Naive B cell (primary cell): ENCODE measurements around the gene YWHAB. TPM values are rescaled to one million over a fixed set of nuclear protein-coding genes. Genes with fewer than 3 reads are reported as not detected.

Source experiments
- ATAC-seq, 2 donors: fragments of 150-1000 bp; cut with Tn5 transposase; 2 replicates each; pipeline ENCODE4 v1.10.0; 2021; ENCODE audit warnings: low read depth in 2 of 2, mild to moderate bottlenecking in 2 of 2, moderate library complexity in 2 of 2
- DNase-seq: peaks from one replicate; pipeline ENCODE4 v3.0.0; 2022
- H3K27ac Mint-ChIP-seq, 6 donors: one replicate each; pipeline ENCODE4 v1.8.0; 2020 to 2022; ENCODE audit warnings: mild to moderate bottlenecking in 6 of 6, mixed read lengths in 6 of 6, moderate library complexity in 5 of 6, inconsistent platforms in 2 of 6
- H3K27me3 Mint-ChIP-seq, 3 donors: one replicate each; pipeline ENCODE4 v1.8.0; 2021 to 2022; ENCODE audit warnings: mixed read lengths in 3 of 3, mild to moderate bottlenecking in 1 of 3
- H3K36me3 Mint-ChIP-seq, 2 donors: one replicate each; pipeline ENCODE4 v1.8.0; 2020 to 2022; ENCODE audit warnings: mixed read lengths in 2 of 2, inconsistent platforms in 1 of 2, mild to moderate bottlenecking in 1 of 2
- H3K4me1 Mint-ChIP-seq, 3 donors: one replicate each; pipeline ENCODE4 v1.8.0; 2020 to 2022; ENCODE audit warnings: mixed read lengths in 3 of 3, inconsistent platforms in 1 of 3, mild to moderate bottlenecking in 1 of 3, moderate library complexity in 1 of 3
- H3K4me3 Mint-ChIP-seq, 8 donors: one replicate each; pipeline ENCODE4 v1.8.0; 2020 to 2022; ENCODE audit warnings: mild to moderate bottlenecking in 8 of 8, mixed read lengths in 8 of 8, moderate library complexity in 8 of 8, inconsistent platforms in 2 of 8
- H3K9me3 Mint-ChIP-seq, 7 donors: one replicate each; pipeline ENCODE4 v1.8.0; 2020 to 2022; ENCODE audit warnings: mixed read lengths in 7 of 7, mild to moderate bottlenecking in 5 of 7, inconsistent platforms in 2 of 7, moderate library complexity in 1 of 7
- polyA plus RNA-seq, 6 donors: library from polyadenylated mRNA; unstranded; fragments of 300-500 nt; fragmentation: Illumina TruSeq; gene quantifications; one replicate each; pipeline ENCODE4 v1.2.3, GENCODE V29; 2021; ENCODE audit warnings: low read depth in 6 of 6

YWHAB gene
- 100 to 1,000 TPM; 414 to 531 (median 498) TPM for polyA plus RNA-seq

GRCh38 chr20:44885392-44886265 lies at the start of gene YWHAB:
YWHAB (plus strand) TSS chr20:44885705; CDS start chr20:44901534, 15,829 bp downstream.
- no peaks in the 10 kb centered on the region for H3K27me3 Mint-ChIP-seq

DNA sequence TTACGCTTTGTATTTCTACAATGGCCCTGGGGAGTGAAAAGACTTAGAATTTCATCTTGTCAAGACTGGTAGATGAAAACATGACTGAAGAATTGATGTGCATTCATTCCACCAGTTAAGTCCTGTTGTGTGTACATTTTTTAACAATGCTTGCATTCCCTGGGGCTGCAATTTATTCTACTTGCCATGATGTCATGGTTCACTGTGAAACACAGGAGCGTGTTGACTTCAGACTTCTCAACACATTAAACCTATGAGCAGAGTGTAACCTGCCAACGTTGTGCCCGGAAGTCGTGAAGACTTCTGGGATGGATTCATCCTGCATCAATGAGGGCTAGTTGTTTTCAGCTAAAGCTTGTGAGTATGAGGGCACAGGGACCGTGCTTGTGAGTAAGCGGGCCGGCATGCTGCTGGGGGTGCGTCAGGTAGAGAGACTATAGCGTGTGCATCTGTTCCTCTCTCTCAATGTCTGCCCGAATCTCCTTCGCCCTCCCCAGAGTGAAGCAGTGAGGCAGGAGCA lies 48.8 kb upstream of the YWHAB start:
- Mint-ChIP-seq H3K27me3 (peaks cover 16 to 38% (median 30%) of the 10 kb centered on the region in 3 donors), H3K9me3 (peaks cover 3 to 14% (median 8%) of the 10 kb centered on the region in 7 donors), H3K36me3 (peaks cover 0 to 8% of the 10 kb centered on the region in 2 donors), H3K4me3 (no peak overlapping the region), H3K27ac (no peak overlapping the region), H3K4me1 (no peaks in the 10 kb centered on the region)
- ATAC-seq: no peak
- no peak for DNase-seq

More at GRCh38 chr20:44885392-44886265, at the start of gene YWHAB:
- Mint-ChIP-seq H3K27ac (peak within 1 kb of the TSS; percentile 94 to 98 (median 96)), H3K9me3 (no peaks in the 10 kb centered on the region), H3K4me1 (peaks cover 40 to 61% (median 56%) of the 10 kb centered on the region in 3 donors), H3K36me3 (no peaks in the 10 kb centered on the region), H3K4me3 (peak within 1 kb of the TSS; percentile 94 to 98 (median 96))
- DNase-seq (peak; percentile 97), ATAC-seq (peak; percentile 95)

DNA sequence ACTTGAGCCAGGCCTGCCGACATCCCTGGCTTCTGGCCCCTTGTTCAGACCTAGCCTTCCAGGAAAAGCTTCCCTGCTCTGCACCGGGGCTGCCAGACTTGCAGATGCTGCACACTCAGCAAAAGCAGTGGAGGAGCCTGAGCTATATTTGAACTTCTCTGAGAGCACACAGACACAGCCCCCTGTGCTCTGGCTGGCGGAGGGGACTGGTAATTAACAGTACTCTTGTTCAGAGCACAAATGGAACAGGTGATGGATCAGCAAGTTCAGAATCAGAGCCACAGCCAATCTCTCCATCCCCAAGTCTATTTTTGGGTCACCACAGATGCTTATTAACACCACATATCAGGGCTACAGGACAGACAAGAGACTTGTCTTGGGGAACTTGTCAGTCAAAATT lies 47.6 kb upstream of the YWHAB start:
- Mint-ChIP-seq H3K27ac (no peak overlapping the region), H3K4me3 (no peak overlapping the region), H3K27me3 (peaks cover 27 to 37% (median 31%) of the 10 kb centered on the region in 3 donors), H3K36me3 (peaks cover 0 to 8% of the 10 kb centered on the region in 2 donors), H3K4me1 (no peaks in the 10 kb centered on the region), H3K9me3 (peaks cover 3 to 14% (median 8%) of the 10 kb centered on the region in 7 donors)
- no peak for DNase-seq
- no peak for ATAC-seq

- Mint-ChIP-seq H3K4me1 (no peaks in the 10 kb centered on the region), H3K27ac (no peak overlapping the region), H3K27me3 (peaks cover 33 to 43% (median 34%) of the 10 kb centered on the region in 3 donors), H3K4me3 (no peak overlapping the region), H3K9me3 (peaks cover 3 to 14% (median 8%) of the 10 kb centered on the region in 7 donors), H3K36me3 (peaks cover 0 to 8% of the 10 kb centered on the region in 2 donors)
- DNase-seq: no peak
- ATAC-seq: no peak
These were observed 47.0 kb upstream of the YWHAB start for GRCh38 chr20:44838521-44838920.

GRCh38 chr20:44839481-44839880 lies 46.0 kb upstream of the YWHAB start:
- peaks cover 0 to 8% of the 10 kb centered on the region in 2 donors for H3K36me3 Mint-ChIP-seq
- peaks cover 32 to 43% (median 43%) of the 10 kb centered on the region in 3 donors for H3K27me3 Mint-ChIP-seq
- peaks cover 3 to 14% (median 7%) of the 10 kb centered on the region in 7 donors for H3K9me3 Mint-ChIP-seq
- H3K4me1 Mint-ChIP-seq: no peaks in the 10 kb centered on the region
- H3K27ac Mint-ChIP-seq: no peak overlapping the region
- no peak overlapping the region for H3K4me3 Mint-ChIP-seq
- DNase-seq: no peak
- no peak for ATAC-seq

DNA sequence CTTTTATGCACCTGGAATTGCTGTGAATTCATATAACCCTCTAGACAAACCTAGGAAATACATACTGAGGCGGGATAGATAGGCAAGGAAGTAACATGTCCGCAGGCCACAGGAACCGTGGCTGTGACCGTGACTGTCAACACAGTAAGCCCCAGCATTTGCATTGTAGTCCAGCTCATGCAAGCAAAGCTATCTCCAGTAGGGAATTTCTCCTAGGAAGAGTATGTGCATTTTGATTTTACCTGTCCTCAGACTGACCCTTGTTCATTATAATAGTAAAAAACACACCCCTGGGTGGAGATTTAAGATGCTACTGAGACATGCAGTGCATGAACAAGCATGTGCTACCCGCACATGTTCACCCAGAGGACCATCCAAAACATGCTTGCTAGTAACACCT lies 44.7 kb upstream of the YWHAB start:
- H3K36me3 Mint-ChIP-seq: peaks cover 0 to 8% of the 10 kb centered on the region in 2 donors
- H3K27ac Mint-ChIP-seq: no peak overlapping the region
- H3K4me1 Mint-ChIP-seq: no peaks in the 10 kb centered on the region
- no peak for DNase-seq
- H3K4me3 Mint-ChIP-seq: no peak overlapping the region
- H3K9me3 Mint-ChIP-seq: peaks cover 3 to 14% (median 7%) of the 10 kb centered on the region in 7 donors
- peaks cover 25 to 46% (median 44%) of the 10 kb centered on the region in 3 donors for H3K27me3 Mint-ChIP-seq
- ATAC-seq: no peak

DNA sequence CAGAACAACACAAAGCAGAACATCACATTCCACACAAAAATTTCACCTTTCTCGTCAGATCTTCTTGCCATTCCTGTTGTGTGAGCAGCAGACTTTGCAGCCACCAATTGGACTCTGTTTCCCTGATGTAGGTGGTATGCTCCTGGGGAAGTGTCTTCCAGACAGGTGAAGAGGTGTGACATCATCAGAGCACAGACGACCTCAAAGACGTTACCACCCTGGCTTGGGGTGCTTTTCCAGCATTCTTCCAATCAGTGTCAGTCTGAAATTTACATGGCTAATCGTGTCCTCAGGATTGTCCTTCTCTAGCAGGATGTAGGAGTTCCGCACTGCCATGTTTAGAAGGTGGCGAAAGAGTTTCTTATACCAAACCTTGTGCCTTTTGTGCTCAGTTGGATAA lies 43.5 kb upstream of the YWHAB start:
- H3K36me3 Mint-ChIP-seq: peaks cover 0 to 8% of the 10 kb centered on the region in 2 donors
- H3K9me3 Mint-ChIP-seq: peaks cover 3 to 14% (median 9%) of the 10 kb centered on the region in 7 donors
- H3K27me3 Mint-ChIP-seq: peaks cover 25 to 46% (median 44%) of the 10 kb centered on the region in 3 donors
- ATAC-seq (no peak), DNase-seq (no peak)
- no peak overlapping the region for H3K27ac Mint-ChIP-seq
- no peaks in the 10 kb centered on the region for H3K4me1 Mint-ChIP-seq
- H3K4me3 Mint-ChIP-seq: no peak overlapping the region

GRCh38 chr20:44843876-44844275 lies 41.6 kb upstream of the YWHAB start:
- DNase-seq (no peak), ATAC-seq (no peak)
- Mint-ChIP-seq H3K4me1 (no peaks in the 10 kb centered on the region), H3K27me3 (peaks cover 24 to 54% (median 51%) of the 10 kb centered on the region in 3 donors), H3K36me3 (no peaks in the 10 kb centered on the region), H3K27ac (no peak overlapping the region), H3K4me3 (no peak overlapping the region), H3K9me3 (peaks cover 3 to 12% (median 6%) of the 10 kb centered on the region in 7 donors)

DNA sequence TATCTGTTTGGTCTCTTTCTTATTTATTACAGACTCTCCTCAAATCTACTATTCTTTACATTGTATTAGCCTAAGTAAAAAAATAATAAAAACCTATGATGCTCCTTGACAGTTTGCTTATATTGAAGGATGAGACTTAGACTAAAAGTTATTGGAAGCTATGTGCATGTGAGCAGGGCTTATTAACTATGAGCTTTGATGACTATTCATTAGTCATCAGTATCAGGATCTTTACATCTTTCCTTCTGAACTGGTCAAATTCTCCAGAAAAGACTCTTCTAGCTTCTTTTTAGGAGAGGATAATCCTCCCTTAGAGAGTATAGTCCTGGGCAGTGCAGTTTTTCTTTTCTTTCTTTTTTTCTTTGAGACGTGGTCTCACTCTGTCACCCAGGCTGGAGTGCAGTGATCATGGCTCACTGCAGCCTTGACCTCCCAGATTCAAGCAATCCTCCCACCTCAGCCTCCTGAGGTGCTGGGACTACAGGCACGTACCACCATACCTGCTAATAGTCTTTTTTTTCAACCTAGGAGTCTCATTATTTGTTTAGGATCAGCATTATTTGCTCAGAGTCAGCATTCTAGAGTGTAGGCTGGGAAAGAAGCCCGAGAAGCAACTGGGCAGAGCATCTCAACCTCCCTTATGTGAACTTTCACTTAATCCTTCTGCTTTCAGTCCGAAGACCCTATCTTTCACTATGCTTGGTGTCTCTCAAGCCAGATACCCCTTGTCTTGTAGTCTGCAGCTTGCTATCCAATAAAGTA lies 37.1 kb upstream of the YWHAB start:
- H3K27me3 Mint-ChIP-seq: peaks cover 27 to 38% (median 28%) of the 10 kb centered on the region in 3 donors
- H3K4me3 Mint-ChIP-seq: no peak overlapping the region
- H3K4me1 Mint-ChIP-seq: no peaks in the 10 kb centered on the region
- H3K27ac Mint-ChIP-seq: no peak overlapping the region
- peaks cover 0 to 6% (median 0%) of the 10 kb centered on the region in 7 donors for H3K9me3 Mint-ChIP-seq
- no peaks in the 10 kb centered on the region for H3K36me3 Mint-ChIP-seq
- DNase-seq (no peak), ATAC-seq (no peak)

GRCh38 chr20:44849703-44850102 lies 35.8 kb upstream of the YWHAB start:
- Mint-ChIP-seq H3K27me3 (peaks cover 14 to 28% (median 27%) of the 10 kb centered on the region in 3 donors), H3K36me3 (no peaks in the 10 kb centered on the region), H3K9me3 (peaks cover 0 to 6% (median 0%) of the 10 kb centered on the region in 7 donors), H3K4me1 (no peaks in the 10 kb centered on the region), H3K27ac (no peak overlapping the region), H3K4me3 (no peak overlapping the region)
- DNase-seq (no peak), ATAC-seq (no peak)

- no peak overlapping the region for H3K27ac Mint-ChIP-seq
These were observed 35.2 kb upstream of the YWHAB start for GRCh38 chr20:44850272-44850671.

DNA sequence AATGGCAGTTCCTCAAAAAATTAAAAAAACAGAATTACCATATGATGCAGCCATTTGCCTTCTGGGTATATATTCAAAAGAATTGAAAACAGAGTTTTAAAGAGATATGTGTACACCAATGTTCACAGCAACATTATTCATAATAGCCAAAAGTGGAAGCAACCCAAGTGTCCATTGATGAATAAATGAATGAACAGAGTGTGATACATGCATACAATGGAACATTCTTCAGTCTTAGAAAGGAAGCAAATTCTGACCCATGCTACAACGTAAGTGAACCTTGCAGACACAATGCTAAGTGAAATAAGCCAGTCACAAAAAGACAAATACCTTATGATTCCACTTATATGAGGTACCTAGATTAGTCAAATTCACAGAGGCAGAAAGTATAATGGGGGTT lies 34.7 kb upstream of the YWHAB start:
- Mint-ChIP-seq H3K27me3 (peaks cover 7 to 27% (median 20%) of the 10 kb centered on the region in 3 donors), H3K4me1 (peaks cover 0 to 3% (median under 1%) of the 10 kb centered on the region in 3 donors), H3K36me3 (no peaks in the 10 kb centered on the region), H3K4me3 (no peak overlapping the region), H3K9me3 (peaks cover 1 to 12% (median 4%) of the 10 kb centered on the region in 7 donors), H3K27ac (no peak overlapping the region)
- DNase-seq (no peak), ATAC-seq (no peak)

More at GRCh38 chr20:44850272-44850671, 35.2 kb upstream of the YWHAB start:
- Mint-ChIP-seq H3K4me1 (peaks cover 0 to 3% (median 0%) of the 10 kb centered on the region in 3 donors), H3K4me3 (no peak overlapping the region), H3K27me3 (peaks cover 8 to 27% (median 23%) of the 10 kb centered on the region in 3 donors), H3K36me3 (no peaks in the 10 kb centered on the region), H3K9me3 (peaks cover 0 to 10% (median 3%) of the 10 kb centered on the region in 7 donors)
- ATAC-seq: no peak
- DNase-seq: no peak

DNA sequence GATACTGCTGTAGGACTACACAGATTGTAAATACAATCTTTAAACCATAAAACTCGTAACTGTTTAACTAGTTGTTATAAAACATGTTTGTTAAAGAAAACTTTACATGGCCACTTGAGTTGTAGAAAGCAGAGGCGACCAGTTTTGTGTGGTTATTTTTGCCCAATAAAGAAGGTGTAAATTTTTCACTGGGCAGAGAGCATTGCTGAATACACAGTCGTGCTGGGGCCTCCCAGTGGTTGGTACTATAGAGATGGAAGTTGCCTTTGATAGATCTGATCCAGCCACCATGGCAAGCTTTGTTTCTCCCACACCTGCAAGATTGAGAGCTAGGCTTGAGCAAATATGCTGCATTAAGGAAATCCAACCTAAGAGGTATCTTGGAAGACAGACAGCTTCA lies 34.0 kb upstream of the YWHAB start:
- Mint-ChIP-seq H3K4me3 (no peak overlapping the region), H3K27ac (no peak overlapping the region), H3K9me3 (peaks cover 1 to 10% (median 6%) of the 10 kb centered on the region in 7 donors), H3K36me3 (peaks cover 0 to 3% of the 10 kb centered on the region in 2 donors), H3K27me3 (peaks cover 7 to 27% (median 20%) of the 10 kb centered on the region in 3 donors), H3K4me1 (peaks cover 3 to 8% (median 5%) of the 10 kb centered on the region in 3 donors)
- no peak for ATAC-seq
- DNase-seq: no peak
